Osteocyte (in vitro differentiated cells): ENCODE data around the gene FADS2. TPM values are rescaled to one million over a fixed set of nuclear protein-coding genes. Genes with fewer than 3 reads are reported as not detected.

Experiments
- DNase-seq: peaks from one replicate; pipeline ENCODE4 v3.0.0; 2021; ENCODE audit warnings: mixed read lengths; ENCODE audit not compliant: unreplicated experiment; ENCODE audit errors: extremely low spot score
- H3K27ac Mint-ChIP-seq: one replicate; pipeline ENCODE4 v1.8.0; 2021; ENCODE audit warnings: mild to moderate bottlenecking, mixed read lengths; ENCODE audit not compliant: unreplicated experiment
- H3K27me3 Mint-ChIP-seq: one replicate; pipeline ENCODE4 v1.8.0; 2021; ENCODE audit warnings: mixed read lengths; ENCODE audit not compliant: unreplicated experiment
- H3K36me3 Mint-ChIP-seq: one replicate; pipeline ENCODE4 v1.8.0; 2021; ENCODE audit warnings: mixed read lengths; ENCODE audit not compliant: unreplicated experiment
- H3K4me1 Mint-ChIP-seq: one replicate; pipeline ENCODE4 v1.8.0; 2021; ENCODE audit warnings: mixed read lengths; ENCODE audit not compliant: unreplicated experiment
- H3K4me3 Mint-ChIP-seq: one replicate; pipeline ENCODE4 v1.8.0; 2021; ENCODE audit warnings: mild to moderate bottlenecking, moderate library complexity, mixed read lengths; ENCODE audit not compliant: unreplicated experiment
- H3K9me3 Mint-ChIP-seq: one replicate; pipeline ENCODE4 v1.8.0; 2021; ENCODE audit warnings: mixed read lengths; ENCODE audit not compliant: unreplicated experiment
- CTCF ChIP-seq: fragments of 200-600 bp; sonication (generic); IDR thresholded peaks from 2 replicates; pipeline ENCODE4 v1.5.0; 2021; ENCODE audit warnings: antibody characterized with exemption, mild to moderate bottlenecking, moderate library complexity
- microRNA-seq: library from miRNA; unstranded; fragments of <30 nt; microRNA quantifications from one replicate; pipeline ENCODE4 v1.1.0, GENCODE V29; 2020; ENCODE audit not compliant: unreplicated experiment
- total RNA-seq: library from RNA; stranded (reverse); gene quantifications from 2 replicates; pipeline ENCODE4 v1.2.1, GENCODE V29; 2021

The FADS2 gene
- total RNA-seq, 1 donor from 2014 or later = 207 TPM

- Mint-ChIP-seq H3K9me3 (no peaks in the 10 kb centered on the region), H3K36me3 (no peaks in the 10 kb centered on the region), H3K27me3 (no peaks in the 10 kb centered on the region), H3K27ac (no peak overlapping the region), H3K4me3 (no peak overlapping the region), H3K4me1 (peaks cover 45% of the 10 kb centered on the region)
- no peak for DNase-seq
- no peak for TF ChIP-seq CTCF
Measured at GRCh38 chr11:61913699-61914395, 85.7 kb downstream of the FADS2 start.

GRCh38 chr11:61914471-61915171, 86.5 kb downstream of the FADS2 start:
- Mint-ChIP-seq H3K4me3 (no peak overlapping the region), H3K4me1 (peaks cover 52% of the 10 kb centered on the region), H3K36me3 (no peaks in the 10 kb centered on the region), H3K9me3 (no peaks in the 10 kb centered on the region), H3K27me3 (no peaks in the 10 kb centered on the region), H3K27ac (no peak overlapping the region)
- TF ChIP-seq CTCF = no peak
- DNase-seq = no peak

GRCh38 chr11:61916737-61917333, 88.7 kb downstream of the FADS2 start:
- no peak for TF ChIP-seq CTCF
- Mint-ChIP-seq H3K27me3 (no peaks in the 10 kb centered on the region), H3K4me3 (peak overlapping the region; percentile 77), H3K4me1 (peaks cover 60% of the 10 kb centered on the region), H3K36me3 (no peaks in the 10 kb centered on the region), H3K9me3 (no peaks in the 10 kb centered on the region), H3K27ac (peak overlapping the region; percentile 63)
- DNase-seq = no peak

Small RNA genes within 50 kb of the gene (microRNA-seq; reads per million reads assigned to microRNA genes)
- 5.5 reads per million, percentile 1 among the genes with 10 or more reads in this experiment for gene MIR6746

Other genes starting within 250 kb of the FADS2 start
- gene SYT7, start 247.2 kb upstream of the FADS2 start, total RNA-seq = 0.10 and 0.11 TPM in 2 replicates
- gene DAGLA, start 147.9 kb upstream of the FADS2 start, total RNA-seq = 5.1 TPM in 2 replicates
- 0.43 and 0.47 TPM in 2 replicates for gene MYRF, start 75.7 kb upstream of the FADS2 start, total RNA-seq
- gene TMEM258, start 35.7 kb upstream of the FADS2 start, total RNA-seq = 137 and 149 TPM in 2 replicates
- gene FEN1, start 35.4 kb upstream of the FADS2 start, total RNA-seq = 19.5 and 19.8 TPM in 2 replicates
- 73.1 and 76.0 TPM in 2 replicates for gene FADS1, start 11.3 kb upstream of the FADS2 start, total RNA-seq
- 117 and 118 TPM in 2 replicates for gene FADS3, start 63.2 kb downstream of the FADS2 start, total RNA-seq
- gene RAB3IL1, start 89.3 kb downstream of the FADS2 start, total RNA-seq = 44.2 and 49.2 TPM in 2 replicates
- 0.81 and 2.0 TPM in 2 replicates for gene BEST1, start 122.1 kb downstream of the FADS2 start, total RNA-seq
- 2,993 and 3,020 TPM in 2 replicates for gene FTH1, start 139.3 kb downstream of the FADS2 start, total RNA-seq